ENCODE results near the gene ZNF280A. TPM values are rescaled to one million over a fixed set of nuclear protein-coding genes. Genes with fewer than 3 reads are reported as not detected.
"Not testable (repeated sequence)": the region's sequence is repeated elsewhere in the genome, so short reads cannot be mapped to it uniquely, and the experiment has no call there.

Gene ZNF280A
- total RNA-seq, 1 experiment from 2014 or later: 0.31 TPM

- H3K36me3 ChIP-seq (replicated peaks; ENCODE audit: control insufficient read depth, insufficient read depth, low read length): no peaks in the 10 kb centered on the region
- H3K27me3 ChIP-seq (ENCODE audit: control insufficient read depth, insufficient read depth, low read length): peaks cover 12% of the 10 kb centered on the region
- DNase-seq: no peak
- H3K4me3 ChIP-seq (ENCODE audit: insufficient read depth, low read depth, low read length): no peak overlapping the region
These were observed 40.0 kb downstream of the ZNF280A start for GRCh38 chr22:22479999-22480532.

- no peak for DNase-seq
- no peak overlapping the region for H3K4me3 ChIP-seq (ENCODE audit: insufficient read depth, low read depth, low read length)
- H3K36me3 ChIP-seq (replicated peaks; ENCODE audit: control insufficient read depth, insufficient read depth, low read length): no peaks in the 10 kb centered on the region
- peaks cover 12% of the 10 kb centered on the region for H3K27me3 ChIP-seq (ENCODE audit: control insufficient read depth, insufficient read depth, low read length)
These were observed 41.0 kb downstream of the ZNF280A start for GRCh38 chr22:22479116-22479515.

- DNase-seq: no peak
- H3K36me3 ChIP-seq (replicated peaks; ENCODE audit: control insufficient read depth, insufficient read depth, low read length): no peaks in the 10 kb centered on the region
- H3K27me3 ChIP-seq (ENCODE audit: control insufficient read depth, insufficient read depth, low read length): peaks cover 15% of the 10 kb centered on the region
- H3K4me3 ChIP-seq (ENCODE audit: insufficient read depth, low read depth, low read length): no peak overlapping the region
These were observed 41.6 kb downstream of the ZNF280A start for GRCh38 chr22:22478470-22478869.

- Histone ChIP-seq H3K27me3 (ENCODE audit: control insufficient read depth, insufficient read depth, low read length) (peaks cover 10% of the 10 kb centered on the region), H3K4me3 (ENCODE audit: insufficient read depth, low read depth, low read length) (no peak overlapping the region), H3K36me3 (replicated peaks; ENCODE audit: control insufficient read depth, insufficient read depth, low read length) (no peaks in the 10 kb centered on the region)
- peak; percentile 31 for DNase-seq
These were observed 45.3 kb downstream of the ZNF280A start for GRCh38 chr22:22474733-22475132.

- DNase-seq; H3K27me3 ChIP-seq (ENCODE audit: control insufficient read depth, insufficient read depth, low read length); H3K36me3 ChIP-seq (replicated peaks; ENCODE audit: control insufficient read depth, insufficient read depth, low read length); H3K4me3 ChIP-seq (ENCODE audit: insufficient read depth, low read depth, low read length): not testable (repeated sequence)
These were observed 49.0 kb downstream of the ZNF280A start for GRCh38 chr22:22471104-22471503.

- Histone ChIP-seq H3K27me3 (ENCODE audit: control insufficient read depth, insufficient read depth, low read length) (peaks cover 18% of the 10 kb centered on the region), H3K36me3 (replicated peaks; ENCODE audit: control insufficient read depth, insufficient read depth, low read length) (no peaks in the 10 kb centered on the region), H3K4me3 (ENCODE audit: insufficient read depth, low read depth, low read length) (no peak overlapping the region)
- DNase-seq: no peak
These were observed 50.5 kb downstream of the ZNF280A start for GRCh38 chr22:22469527-22469926.

GRCh38 chr22:22468794-22469469 lies 51.1 kb downstream of the ZNF280A start:
- peaks cover 22% of the 10 kb centered on the region for H3K27me3 ChIP-seq (ENCODE audit: control insufficient read depth, insufficient read depth, low read length)
- DNase-seq; H3K36me3 ChIP-seq (replicated peaks; ENCODE audit: control insufficient read depth, insufficient read depth, low read length); H3K4me3 ChIP-seq (ENCODE audit: insufficient read depth, low read depth, low read length): not testable (repeated sequence)

GRCh38 chr22:22467112-22467511 lies 53.0 kb downstream of the ZNF280A start:
- no peak for DNase-seq
- no peak overlapping the region for H3K4me3 ChIP-seq (ENCODE audit: insufficient read depth, low read depth, low read length)
- H3K27me3 ChIP-seq (ENCODE audit: control insufficient read depth, insufficient read depth, low read length): peaks cover 31% of the 10 kb centered on the region
- no peaks in the 10 kb centered on the region for H3K36me3 ChIP-seq (replicated peaks; ENCODE audit: control insufficient read depth, insufficient read depth, low read length)

- Histone ChIP-seq H3K36me3 (replicated peaks; ENCODE audit: control insufficient read depth, insufficient read depth, low read length) (no peaks in the 10 kb centered on the region), H3K4me3 (ENCODE audit: insufficient read depth, low read depth, low read length) (no peak overlapping the region), H3K27me3 (ENCODE audit: control insufficient read depth, insufficient read depth, low read length) (peaks cover 33% of the 10 kb centered on the region)
- no peak for DNase-seq
These were observed 54.3 kb downstream of the ZNF280A start for GRCh38 chr22:22465782-22466181.

GRCh38 chr22:22465094-22465602 lies 54.9 kb downstream of the ZNF280A start:
- Histone ChIP-seq H3K27me3 (ENCODE audit: control insufficient read depth, insufficient read depth, low read length) (peaks cover 33% of the 10 kb centered on the region), H3K36me3 (replicated peaks; ENCODE audit: control insufficient read depth, insufficient read depth, low read length) (no peaks in the 10 kb centered on the region), H3K4me3 (ENCODE audit: insufficient read depth, low read depth, low read length) (no peak overlapping the region)
- DNase-seq: no peak

- Histone ChIP-seq H3K4me3 (ENCODE audit: insufficient read depth, low read depth, low read length) (no peak overlapping the region), H3K36me3 (replicated peaks; ENCODE audit: control insufficient read depth, insufficient read depth, low read length) (no peaks in the 10 kb centered on the region), H3K27me3 (ENCODE audit: control insufficient read depth, insufficient read depth, low read length) (peaks cover 35% of the 10 kb centered on the region)
- DNase-seq: no peak
These were observed 55.5 kb downstream of the ZNF280A start for GRCh38 chr22:22464541-22465054.

- Histone ChIP-seq H3K36me3 (replicated peaks; ENCODE audit: control insufficient read depth, insufficient read depth, low read length) (no peaks in the 10 kb centered on the region), H3K27me3 (ENCODE audit: control insufficient read depth, insufficient read depth, low read length) (peaks cover 36% of the 10 kb centered on the region), H3K4me3 (ENCODE audit: insufficient read depth, low read depth, low read length) (no peak overlapping the region)
- DNase-seq: peak; percentile 62
These were observed 56.1 kb downstream of the ZNF280A start for GRCh38 chr22:22463855-22464540.
